Progenitor cell of endocrine pancreas (in vitro differentiated cells): ENCODE results near the gene APRT. TPM values are rescaled to one million over a fixed set of nuclear protein-coding genes. Genes with fewer than 3 reads are reported as not detected.

Experiments used
- DNase-seq: peaks from one replicate; pipeline ENCODE4 v3.0.0; 2021; ENCODE audit warnings: low spot score; ENCODE audit not compliant: unreplicated experiment
- H3K27ac Mint-ChIP-seq: 2 replicates; pipeline ENCODE4 v1.8.0; 2021; ENCODE audit warnings: mild to moderate bottlenecking, moderate library complexity, mixed read lengths
- H3K27me3 Mint-ChIP-seq: 2 replicates; pipeline ENCODE4 v1.8.0; 2021; ENCODE audit warnings: mixed read lengths
- H3K36me3 Mint-ChIP-seq: 2 replicates; pipeline ENCODE4 v1.8.0; 2022; ENCODE audit warnings: mixed read lengths; ENCODE audit not compliant: insufficient read depth
- H3K4me1 Mint-ChIP-seq: 2 replicates; pipeline ENCODE4 v1.8.0; 2021; ENCODE audit warnings: low read depth, mixed read lengths
- H3K4me3 Mint-ChIP-seq: 2 replicates; pipeline ENCODE4 v1.8.0; 2021; ENCODE audit warnings: low read depth, mild to moderate bottlenecking, moderate library complexity, mixed read lengths
- H3K9me3 Mint-ChIP-seq: 2 replicates; pipeline ENCODE4 v1.8.0; 2021; ENCODE audit warnings: low read depth, mixed read lengths
- CTCF ChIP-seq: fragments of 200-600 bp; sonication (generic); IDR thresholded peaks from one replicate; pipeline ENCODE4 v1.5.0; 2021; ENCODE audit warnings: antibody characterized with exemption, mild to moderate bottlenecking; ENCODE audit not compliant: unreplicated experiment
- total RNA-seq: library from RNA; stranded (reverse); gene quantifications from 2 replicates; pipeline ENCODE4 v1.2.1, GENCODE V29; 2021

APRT gene
- total RNA-seq, 1 donor from 2014 or later: 100 TPM

GRCh38 chr16:88771294-88771772 is 40.4 kb downstream of the APRT start:
- Mint-ChIP-seq H3K9me3 (no peaks in the 10 kb centered on the region), H3K27me3 (no peaks in the 10 kb centered on the region), H3K4me3 (no peak overlapping the region), H3K36me3 (no peaks in the 10 kb centered on the region), H3K4me1 (peaks cover 25% of the 10 kb centered on the region), H3K27ac (no peak overlapping the region)
- no peak for TF ChIP-seq CTCF
- no peak for DNase-seq

GRCh38 chr16:88770461-88771293 is 41.1 kb downstream of the APRT start:
- no peaks in the 10 kb centered on the region for H3K27me3 Mint-ChIP-seq
- no peak for DNase-seq
- H3K4me3 Mint-ChIP-seq: no peak overlapping the region
- peaks cover 25% of the 10 kb centered on the region for H3K4me1 Mint-ChIP-seq
- no peak overlapping the region for H3K27ac Mint-ChIP-seq
- H3K9me3 Mint-ChIP-seq: no peaks in the 10 kb centered on the region
- no peaks in the 10 kb centered on the region for H3K36me3 Mint-ChIP-seq
- no peak for TF ChIP-seq CTCF

- DNase-seq: no peak
- peaks cover 30% of the 10 kb centered on the region for H3K4me1 Mint-ChIP-seq
- TF ChIP-seq CTCF: no peak
- H3K27ac Mint-ChIP-seq: no peak overlapping the region
- no peaks in the 10 kb centered on the region for H3K27me3 Mint-ChIP-seq
- H3K36me3 Mint-ChIP-seq: no peaks in the 10 kb centered on the region
- no peak overlapping the region for H3K4me3 Mint-ChIP-seq
- H3K9me3 Mint-ChIP-seq: no peaks in the 10 kb centered on the region
Observed at GRCh38 chr16:88769617-88770460, 41.9 kb downstream of the APRT start.

- Mint-ChIP-seq H3K4me3 (no peak overlapping the region), H3K4me1 (peaks cover 40% of the 10 kb centered on the region), H3K27ac (no peak overlapping the region)
Observed at GRCh38 chr16:88768071-88768783, 43.5 kb downstream of the APRT start.

More at GRCh38 chr16:88768071-88768783, 43.5 kb downstream of the APRT start:
- Mint-ChIP-seq H3K9me3 (no peaks in the 10 kb centered on the region), H3K36me3 (no peaks in the 10 kb centered on the region), H3K27me3 (no peaks in the 10 kb centered on the region)
- TF ChIP-seq CTCF: no peak
- DNase-seq: no peak
